Choroid plexus epithelial cell (primary cell): ENCODE measurements around the gene MED27.

Source experiments
- DNase-seq: peaks from one replicate; pipeline ENCODE4 v3.0.0-alpha.2; 2010; ENCODE audit warnings: low read depth
- H3K4me3 ChIP-seq: 2 replicates; pipeline ENCODE4 v1.5.1; 2011; ENCODE audit warnings: low read depth, mild to moderate bottlenecking, control low read depth, low read length, moderate library complexity
- TF ChIP-seq, protein P1 (sequence below): conservative IDR thresholded peaks from 2 replicates; pipeline ENCODE4 v1.5.1; 2011; ENCODE audit warnings: low read depth, mild to moderate bottlenecking, control low read depth, inconsistent platforms, low read length, moderate library complexity

The MED27 gene

DNA sequence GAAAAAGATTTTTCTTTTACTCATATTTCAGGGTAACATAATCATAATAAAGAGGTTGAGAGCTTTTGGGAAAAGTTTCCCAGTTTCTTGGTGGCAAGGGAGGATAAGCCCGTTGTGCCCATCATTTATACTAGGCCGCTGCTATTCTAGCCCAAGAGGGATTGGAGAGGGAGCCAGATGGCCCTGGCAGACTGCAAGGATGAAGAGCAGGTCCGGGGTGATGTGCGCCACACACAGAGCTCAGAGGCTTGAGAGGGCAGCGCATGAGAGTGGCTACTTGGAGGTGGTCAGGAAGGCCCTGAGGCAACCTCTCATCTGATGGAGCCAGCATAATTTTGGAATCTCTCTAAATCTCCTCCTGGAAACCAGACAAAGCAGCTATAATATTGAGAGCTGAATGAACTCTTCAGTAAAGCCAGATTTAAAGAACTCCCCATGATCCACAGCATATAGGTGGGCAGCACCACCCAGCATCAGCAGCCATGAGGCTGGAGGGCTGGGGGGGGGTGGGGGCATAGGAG is 110.1 kb downstream of the MED27 start:
- no peak overlapping the region for H3K4me3 ChIP-seq
- TF ChIP-seq, protein P1, sequence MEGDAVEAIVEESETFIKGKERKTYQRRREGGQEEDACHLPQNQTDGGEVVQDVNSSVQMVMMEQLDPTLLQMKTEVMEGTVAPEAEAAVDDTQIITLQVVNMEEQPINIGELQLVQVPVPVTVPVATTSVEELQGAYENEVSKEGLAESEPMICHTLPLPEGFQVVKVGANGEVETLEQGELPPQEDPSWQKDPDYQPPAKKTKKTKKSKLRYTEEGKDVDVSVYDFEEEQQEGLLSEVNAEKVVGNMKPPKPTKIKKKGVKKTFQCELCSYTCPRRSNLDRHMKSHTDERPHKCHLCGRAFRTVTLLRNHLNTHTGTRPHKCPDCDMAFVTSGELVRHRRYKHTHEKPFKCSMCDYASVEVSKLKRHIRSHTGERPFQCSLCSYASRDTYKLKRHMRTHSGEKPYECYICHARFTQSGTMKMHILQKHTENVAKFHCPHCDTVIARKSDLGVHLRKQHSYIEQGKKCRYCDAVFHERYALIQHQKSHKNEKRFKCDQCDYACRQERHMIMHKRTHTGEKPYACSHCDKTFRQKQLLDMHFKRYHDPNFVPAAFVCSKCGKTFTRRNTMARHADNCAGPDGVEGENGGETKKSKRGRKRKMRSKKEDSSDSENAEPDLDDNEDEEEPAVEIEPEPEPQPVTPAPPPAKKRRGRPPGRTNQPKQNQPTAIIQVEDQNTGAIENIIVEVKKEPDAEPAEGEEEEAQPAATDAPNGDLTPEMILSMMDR: no peak
- DNase-seq: no peak

DNA sequence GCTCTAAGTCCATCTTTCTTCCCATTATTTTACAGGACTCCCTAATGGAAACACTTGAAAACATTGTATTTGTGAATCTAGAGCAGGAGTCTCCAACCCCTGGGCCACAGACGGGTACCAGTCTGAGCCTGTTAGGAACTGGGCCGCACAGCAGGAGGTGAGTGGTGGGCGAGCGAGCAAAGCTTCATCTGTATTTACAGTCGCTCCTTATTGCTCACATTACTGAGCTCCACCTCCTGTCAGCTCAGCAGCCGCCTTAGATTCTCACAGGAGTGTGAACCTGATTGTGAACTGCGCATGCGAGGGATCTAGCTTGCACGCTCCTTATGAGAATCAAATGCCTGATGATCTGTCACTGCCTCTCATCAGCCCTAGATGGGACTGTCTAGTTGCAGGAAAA is 111.0 kb downstream of the MED27 start:
- no peak for DNase-seq
- TF ChIP-seq, protein P1: no peak
- no peak overlapping the region for H3K4me3 ChIP-seq

DNA sequence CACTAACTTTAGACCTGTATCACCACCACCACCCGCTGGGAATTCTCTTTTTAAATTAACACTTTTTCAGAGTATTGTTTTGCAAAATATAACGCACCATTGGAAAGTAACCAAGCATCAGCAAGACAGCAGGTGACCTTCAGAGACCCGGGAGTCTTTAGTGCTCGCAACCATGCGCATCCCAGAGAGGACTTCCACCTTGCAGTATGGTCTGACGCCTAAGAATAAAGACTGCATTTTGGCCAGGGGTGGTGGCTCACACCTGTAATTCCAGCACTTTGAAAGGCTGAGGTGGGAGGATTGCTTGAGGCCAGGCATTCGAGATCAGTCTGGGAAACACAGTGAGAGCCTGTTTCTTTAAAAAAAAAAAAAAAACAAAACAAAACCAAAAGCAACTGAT is 113.8 kb downstream of the MED27 start:
- TF ChIP-seq, protein P1: no peak
- DNase-seq: no peak
- no peak overlapping the region for H3K4me3 ChIP-seq

DNA sequence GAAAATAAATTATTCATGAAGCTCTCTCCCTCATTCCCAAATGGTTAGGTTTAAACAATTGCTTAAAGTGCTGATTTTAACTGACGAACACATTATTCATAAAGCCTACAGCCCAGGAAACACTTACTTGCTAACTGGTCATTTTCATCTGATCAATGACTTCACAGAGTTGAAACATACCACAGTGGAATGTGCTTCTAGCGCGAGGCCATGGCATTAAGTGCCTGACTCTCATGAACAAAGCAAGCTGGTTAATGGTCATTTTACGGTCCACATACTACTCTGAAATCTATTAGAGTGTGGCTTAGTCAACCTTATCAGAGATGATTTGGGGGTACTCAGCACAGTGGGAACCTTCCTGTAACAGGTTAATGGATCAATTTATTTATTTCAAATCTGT is 114.6 kb downstream of the MED27 start:
- no peak overlapping the region for H3K4me3 ChIP-seq
- TF ChIP-seq, protein P1: no peak
- DNase-seq: no peak

DNA sequence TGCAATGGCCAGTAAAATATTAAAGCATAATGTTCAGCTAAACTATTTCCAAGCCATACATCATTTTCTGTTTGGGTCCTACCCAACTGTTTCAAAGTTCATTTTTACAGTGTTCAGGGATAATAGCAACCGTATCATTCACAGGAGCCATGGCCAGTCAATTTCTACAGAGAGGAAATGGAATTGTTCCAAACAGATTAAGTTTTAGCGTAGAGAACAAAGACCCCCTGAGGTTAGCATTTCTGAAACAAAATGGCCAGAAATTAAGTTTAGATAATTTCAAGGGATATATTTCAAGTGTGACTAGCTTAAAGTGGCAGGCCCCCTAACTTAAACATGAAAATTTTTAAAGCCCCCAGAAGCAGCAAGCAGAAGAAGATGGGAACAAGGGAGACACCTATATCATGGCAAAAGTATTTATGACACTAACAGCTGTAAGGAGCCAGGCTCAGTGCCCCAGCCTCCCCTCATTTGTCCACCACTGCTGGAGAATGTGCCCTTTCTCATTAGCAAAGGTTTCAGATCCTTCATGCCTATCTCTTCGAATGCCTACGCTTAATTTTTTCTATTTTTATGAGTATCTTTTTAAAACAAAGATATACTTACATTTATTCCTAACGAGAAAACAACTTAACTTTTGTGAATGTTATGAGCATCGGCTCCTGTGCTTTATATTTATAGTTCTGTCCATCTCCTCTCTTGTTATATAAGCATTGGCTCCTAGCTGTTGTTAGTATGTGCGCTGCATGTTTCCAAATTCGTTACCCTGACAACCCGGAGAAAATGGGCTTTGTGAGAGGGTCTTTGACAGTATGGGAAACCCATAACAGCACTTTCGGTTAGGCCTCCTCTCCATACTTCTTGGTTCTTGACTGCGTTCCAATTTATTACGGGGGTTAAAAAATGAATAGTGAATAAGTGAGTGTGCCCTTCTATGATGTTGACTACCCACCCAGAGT is 116.3 kb downstream of the MED27 start:
- no peak for DNase-seq
- H3K4me3 ChIP-seq: no peak overlapping the region
- TF ChIP-seq, protein P1: no peak

DNA sequence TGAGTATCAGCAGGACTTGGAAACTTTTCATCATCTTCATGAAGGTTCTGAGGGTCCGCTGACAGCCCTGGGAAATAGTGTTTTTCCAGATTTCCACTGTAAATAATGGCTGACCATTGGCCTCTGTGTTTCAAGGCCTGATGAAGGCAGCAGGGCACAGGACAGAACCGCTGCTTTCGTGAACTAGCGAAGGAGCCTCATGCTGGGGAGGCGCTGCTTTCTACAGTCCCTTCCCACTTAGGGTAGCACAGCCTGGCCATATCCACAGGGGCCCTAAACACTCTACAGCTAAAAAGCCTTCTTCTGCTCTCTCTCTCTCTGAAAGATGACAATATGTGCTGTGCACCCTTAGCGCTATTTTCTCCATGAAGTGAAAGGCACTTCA is 118.2 kb downstream of the MED27 start:
- H3K4me3 ChIP-seq: no peak overlapping the region
- no peak for DNase-seq

More for the DNA sequence above, 118.2 kb downstream of the MED27 start:
- TF ChIP-seq, protein P1: no peak
